ENCODE measurements around the gene RAB44. TPM values are rescaled to one million over a fixed set of nuclear protein-coding genes. Genes with fewer than 3 reads are reported as not detected.
A peak's percentile ranks its signal among the peaks of the same experiment; 100 is the strongest.

The RAB44 gene
- total and polyA plus RNA-seq, 2 experiments from 2014 or later, result not detected

DNA sequence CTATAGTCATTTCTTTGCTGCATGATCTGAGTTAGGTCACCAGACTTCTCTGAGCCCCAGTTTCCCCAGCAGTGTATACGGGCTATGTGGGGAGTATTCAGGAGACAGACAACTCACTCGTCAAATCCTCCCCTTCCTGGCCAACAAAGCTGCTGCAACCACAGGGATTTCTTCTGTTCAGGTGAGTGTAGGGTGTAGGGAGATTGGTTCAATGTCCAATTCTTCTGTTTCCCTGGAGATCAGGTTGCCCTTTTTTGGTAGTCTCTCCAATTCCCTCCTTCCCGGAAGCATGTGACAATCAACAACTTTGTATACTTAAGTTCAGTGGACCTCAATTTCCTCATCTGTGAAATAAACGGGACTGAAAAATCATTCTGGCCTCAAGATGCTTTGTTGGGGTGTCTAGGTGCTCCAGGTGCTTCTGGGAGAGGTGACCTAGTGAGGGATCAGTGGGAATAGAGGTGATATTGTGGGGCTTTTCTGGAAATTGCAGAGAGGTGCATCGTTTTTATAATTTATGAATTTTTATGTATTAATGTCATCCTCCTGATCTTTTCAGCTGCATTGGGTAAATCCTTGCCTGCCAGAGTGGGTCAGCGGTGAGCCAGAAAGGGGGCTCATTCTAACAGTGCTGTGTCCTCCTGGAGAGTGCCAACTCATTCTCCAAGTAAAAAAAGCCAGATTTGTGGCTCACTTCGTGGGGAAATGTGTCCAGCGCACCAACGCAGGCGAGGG, 19.7 kb upstream of the RAB44 start:
- H3K27me3 ChIP-seq, result peaks cover 11% of the 10 kb centered on the region
- H3K4me3 ChIP-seq, result peak overlapping the region; percentile 40
- H3K27ac ChIP-seq, result peak overlapping the region; percentile 80
- DNase-seq (ENCODE audit: low read depth in 1 of 2, low spot score in 1 of 2), result no peak
- no peaks in the 10 kb centered on the region for H3K36me3 ChIP-seq
- TF ChIP-seq CTCF (IDR thresholded peaks at IDR 0.05; ENCODE audit: low read depth, low read length), result no peak
- H3K9me3 ChIP-seq (ENCODE audit: low read depth), result no peaks in the 10 kb centered on the region
- peaks cover 20% of the 10 kb centered on the region for H3K4me1 ChIP-seq (ENCODE audit: low read depth)

DNA sequence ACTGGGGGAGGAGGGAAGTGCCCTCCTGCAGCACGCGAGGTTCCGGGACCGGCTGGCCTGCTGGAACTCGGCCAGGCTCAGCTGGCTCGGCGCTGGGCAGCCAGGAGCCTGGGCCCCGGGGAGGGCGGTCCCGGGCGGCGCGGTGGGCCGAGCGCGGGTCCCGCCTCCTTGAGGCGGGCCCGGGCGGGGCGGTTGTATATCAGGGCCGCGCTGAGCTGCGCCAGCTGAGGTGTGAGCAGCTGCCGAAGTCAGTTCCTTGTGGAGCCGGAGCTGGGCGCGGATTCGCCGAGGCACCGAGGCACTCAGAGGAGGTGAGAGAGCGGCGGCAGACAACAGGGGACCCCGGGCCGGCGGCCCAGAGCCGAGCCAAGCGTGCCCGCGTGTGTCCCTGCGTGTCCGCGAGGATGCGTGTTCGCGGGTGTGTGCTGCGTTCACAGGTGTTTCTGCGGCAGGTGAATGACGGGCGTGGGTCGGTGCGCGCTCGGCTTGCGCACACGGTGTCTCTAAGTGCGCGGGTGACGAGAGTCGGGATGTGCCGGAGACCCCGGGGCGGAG, 19.1 kb upstream of the RAB44 start, which contains the start of gene CDKN1A:
Gene CDKN1A (plus strand): TSS at position 227 of the 555 bp plus-strand sequence. CDS start 5,388 bp downstream, outside the sequence.
- TF ChIP-seq CTCF (IDR thresholded peaks at IDR 0.05; ENCODE audit: low read depth, low read length), result no peak
- peak within 1 kb of the TSS; percentile 40 for H3K4me3 ChIP-seq
- H3K4me1 ChIP-seq (ENCODE audit: low read depth), result peaks cover 20% of the 10 kb centered on the region
- no peaks in the 10 kb centered on the region for H3K9me3 ChIP-seq (ENCODE audit: low read depth)
- DNase-seq (ENCODE audit: low read depth in 1 of 2, low spot score in 1 of 2), result peak; percentile 95
- no peaks in the 10 kb centered on the region for H3K36me3 ChIP-seq
- peaks cover 11% of the 10 kb centered on the region for H3K27me3 ChIP-seq
- peak within 1 kb of the TSS; percentile 80 for H3K27ac ChIP-seq

GRCh38 chr6:36679043-36679833, 18.4 kb upstream of the RAB44 start:
- peak; percentile 51 to 61 for DNase-seq (ENCODE audit: low read depth in 1 of 2, low spot score in 1 of 2)
- H3K9me3 ChIP-seq (ENCODE audit: low read depth), result no peaks in the 10 kb centered on the region
- no peak for TF ChIP-seq CTCF (IDR thresholded peaks at IDR 0.05; ENCODE audit: low read depth, low read length)

GRCh38 chr6:36682328-36683144, 15.1 kb upstream of the RAB44 start:
- peaks cover 11% of the 10 kb centered on the region for H3K27me3 ChIP-seq
- H3K9me3 ChIP-seq (ENCODE audit: low read depth), result no peaks in the 10 kb centered on the region

More at GRCh38 chr6:36679043-36679833, 18.4 kb upstream of the RAB44 start:
- H3K36me3 ChIP-seq, result no peaks in the 10 kb centered on the region
- H3K27me3 ChIP-seq, result peaks cover 11% of the 10 kb centered on the region
- peak overlapping the region; percentile 40 for H3K4me3 ChIP-seq
- peaks cover 20% of the 10 kb centered on the region for H3K4me1 ChIP-seq (ENCODE audit: low read depth)
- no peak overlapping the region for H3K27ac ChIP-seq

More at GRCh38 chr6:36682328-36683144, 15.1 kb upstream of the RAB44 start:
- no peak overlapping the region for H3K27ac ChIP-seq
- no peak for TF ChIP-seq CTCF (IDR thresholded peaks at IDR 0.05; ENCODE audit: low read depth, low read length)
- no peak overlapping the region for H3K4me3 ChIP-seq
- peaks cover 4% of the 10 kb centered on the region for H3K4me1 ChIP-seq (ENCODE audit: low read depth)
- H3K36me3 ChIP-seq, result no peaks in the 10 kb centered on the region
- DNase-seq (ENCODE audit: low read depth in 1 of 2, low spot score in 1 of 2), result no peak
